ENCODE measurements around the gene KRT15. TPM values are rescaled to one million over a fixed set of nuclear protein-coding genes. Genes with fewer than 3 reads are reported as not detected.

The KRT15 gene
- total and polyA plus RNA-seq, 9 of the 15 experiments (the other 6 are each of a cell fraction or from before 2014, with no cell fraction given), result 0.28 to 4.4 (median 0.56) TPM

GRCh38 chr17:41505007-41505808, 13.5 kb downstream of the KRT15 start, which contains the start of gene KRT13:
Gene KRT13, minus strand, starts transcription at chr17:41505612. Its CDS starts 62 bp downstream, at chr17:41505550.
- BruUV-seq (replicated peaks), result no TSS peak
- H3K4me1 ChIP-seq (replicated peaks in 1 of 2; ENCODE audit: control insufficient read depth in 2 of 2, insufficient read depth in 2 of 2, low read length in 2 of 2), result peaks cover 38 to 43% of the 10 kb centered on the region in 2 experiments
- H3K4me3 ChIP-seq, result no peak within 1 kb of the TSS
- ChIA-PET POLR2A (interaction anchor here (0.6 to 1.2 kb wide), 6 partner anchors 11 to 974 kb away, joined by 3 to 4 read pairs (median 3); no protein-coding TSS in a partner anchor), CTCF (ENCODE audit: low intra/inter-chr PET ratio) (no interaction called here)
- TF ChIP-seq TRIM25 (IDR thresholded peaks at IDR 0.05; ENCODE audit: borderline replicate concordance), result no peak
- no peak for TF ChIP-seq CLOCK (CRISPR knock-in tag; IDR thresholded peaks at IDR 0.05; ENCODE audit: borderline replicate concordance)
- TF ChIP-seq NFATC3 (IDR thresholded peaks at IDR 0.05), result no peak
- no peak for TF ChIP-seq TRIM24 (IDR thresholded peaks at IDR 0.05)
- TF ChIP-seq ATF4 (CRISPR knock-in tag; IDR thresholded peaks at IDR 0.05), result no peak
- TF ChIP-seq HCFC1 (IDR thresholded peaks at IDR 0.05; ENCODE audit: low read depth, low read length), result no peak
- TF ChIP-seq SMARCE1 (IDR thresholded peaks at IDR 0.05), result no peak
- TF ChIP-seq EHMT2 (IDR thresholded peaks at IDR 0.05), result no peak
- FAIRE-seq (no peak), DNase-seq (ENCODE audit: extremely low read depth in 1 of 4, low spot score in 3 of 4) (no peak), ATAC-seq (no peak)
- H3K36me3 ChIP-seq (ENCODE audit: control insufficient read depth, insufficient read depth, low read length), result no peaks in the 10 kb centered on the region; the same call in 2 of the 3 replicates
- H3K4me2 ChIP-seq (ENCODE audit: insufficient read depth, low read length), result peak within 1 kb of the TSS; percentile 17; the same call in 1 of the 2 replicates
- H3K9me1 ChIP-seq (ENCODE audit: control insufficient read depth, insufficient read depth, low read length), result no peaks in the 10 kb centered on the region
- H3K79me2 ChIP-seq (ENCODE audit: control insufficient read depth, insufficient read depth, low read length), result no peaks in the 10 kb centered on the region
- WGBS (ENCODE audit: insufficient coverage, low coverage, missing lambda C conversion rate), result 75% methylated on average over 17 of the region's 17 CpGs
- peak within 1 kb of the TSS; percentile 81 for H2AFZ ChIP-seq (ENCODE audit: low read depth, low read length)
- no peaks in the 10 kb centered on the region for H3K27me3 ChIP-seq (ENCODE audit: control insufficient read depth in 2 of 2, insufficient read depth in 2 of 2, low read length in 2 of 2)
- in situ Hi-C loops (cut with MboI) (no loop called here), intact Hi-C loops (cut with micrococcal nuclease) (no loop called here)
- H3K9me3 ChIP-seq (replicated peaks; ENCODE audit: control insufficient read depth, insufficient read depth, low read depth, low read length), result no peaks in the 10 kb centered on the region
- H3K9ac ChIP-seq (ENCODE audit: insufficient read depth in 1 of 2, low read depth in 2 of 2, low read length in 2 of 2), result peak within 1 kb of the TSS in 1 of 2 experiments; percentile 10; a peak in 1 of 4 replicates
- no peaks in the 10 kb centered on the region for H4K20me1 ChIP-seq (replicated peaks; ENCODE audit: control insufficient read depth, insufficient read depth, low read length)
- no peak within 1 kb of the TSS for H3K27ac ChIP-seq (ENCODE audit: extremely low read depth, low read depth, low read length)
